Stomach (tissue), 4 donors: Measurements from ENCODE around the gene XCR1.
"Not testable (repeated sequence)": the region's sequence is repeated elsewhere in the genome, so short reads cannot be mapped to it uniquely, and the experiment has no call there.

Experiments used
- CTCF ChIP-seq, 7 experiments: fragments of 450-650 bp in 4 of 7; fragments of 200-600 bp in 3 of 7; sonication (generic) in 3 of 7; IDR thresholded peaks; one replicate each; pipeline ENCODE4 v1.5.1; 2016 to 2019; ENCODE audit warnings: antibody characterized with exemption in 7 of 7, control low read depth in 2 of 7, mild to moderate bottlenecking in 1 of 7
- EP300 ChIP-seq: sonication (generic); formaldehyde crosslinking; IDR thresholded peaks from one replicate; pipeline ENCODE4 v1.6.1; 2017; ENCODE audit warnings: antibody characterized with exemption
- POLR2A ChIP-seq, 4 donors: fragments of 450-650 bp; IDR thresholded peaks; one replicate each; pipeline ENCODE4 v1.6.1; 2016; ENCODE audit warnings: antibody characterized with exemption in 4 of 4, control low read depth in 2 of 4, mild to moderate bottlenecking in 1 of 4, moderate library complexity in 1 of 4
- POLR2AphosphoS5 ChIP-seq, 3 donors: sonication (generic); formaldehyde crosslinking; IDR thresholded peaks; one replicate each; pipeline ENCODE4 v1.6.1; 2016; ENCODE audit warnings: antibody characterized with exemption in 3 of 3

- not testable (repeated sequence) for TF ChIP-seq CTCF (IDR thresholded peaks at IDR 0.05); POLR2A (IDR thresholded peaks at IDR 0.05); EP300; POLR2AphosphoS5 (IDR thresholded peaks at IDR 0.05)
These were observed 29.8 kb downstream of the XCR1 start for GRCh38 chr3:45997499-45997898.
